B cell (primary cell): ENCODE data around the gene OSM. TPM values are rescaled to one million over a fixed set of nuclear protein-coding genes. Genes with fewer than 3 reads are reported as not detected.
A peak's percentile ranks its signal among the peaks of the same experiment; 100 is the strongest.

Source experiments
- ATAC-seq: fragments of 200-7000 bp; cut with Tn5 transposase; one replicate; pipeline ENCODE4 v1.10.0; 2021; ENCODE audit warnings: low read depth, mild to moderate bottlenecking, moderate number of reproducible peaks, moderate library complexity
- CTCF ChIA-PET: fragments of 350-600 bp; sonication (Branson Sonifier 250); formaldehyde crosslinking; loops from one replicate; lab custom pipeline; 2021; ENCODE audit warnings: antibody characterized with exemption, inconsistent platforms; lab: Charles Lee
- POLR2A ChIA-PET: fragments of 350-600 bp; sonication (Branson Sonifier 250); formaldehyde crosslinking; loops from one replicate; lab custom pipeline; 2021; ENCODE audit warnings: antibody characterized with exemption; lab: Charles Lee
- DNase-seq: peaks from one replicate; pipeline ENCODE4 v3.0.0; 2013
- H2AFZ ChIP-seq: 2 replicates; pipeline ENCODE4 v1.6.1; 2012; ENCODE audit warnings: mild to moderate bottlenecking, low read depth, low read length; ENCODE audit not compliant: insufficient read depth, poor library complexity, severe bottlenecking
- H3K27ac ChIP-seq, 2 donors: 1 replicate in 1 of 2; 2 replicates in 1 of 2; pipeline ENCODE4 v1.5.1; 2012 to 2013; ENCODE audit warnings: low read length in 2 of 2, mild to moderate bottlenecking in 2 of 2, moderate library complexity in 1 of 2
- H3K27me3 ChIP-seq, 4 experiments: fragments of 200-600 bp in 1 of 4; sonication (generic) in 1 of 4; replicated peaks in 1 of 4; 1 replicate in 2 of 4; 2 replicates in 2 of 4; pipeline versions ENCODE4 v1.6.1 to v1.7.0; 2013 to 2016; ENCODE audit warnings: low read length in 3 of 4, mild to moderate bottlenecking in 2 of 4, mixed read lengths in 1 of 4, moderate library complexity in 1 of 4; ENCODE audit not compliant: insufficient read depth in 4 of 4, control insufficient read depth in 3 of 4; ENCODE audit errors: control extremely low read depth in 1 of 4
- H3K36me3 ChIP-seq, 2 experiments: replicated peaks in 1 of 2; 1 replicate in 1 of 2; 2 replicates in 1 of 2; pipeline versions ENCODE4 v1.6.1 to v1.7.1; 2013; ENCODE audit warnings: low read length in 1 of 2; ENCODE audit not compliant: insufficient read depth in 2 of 2, control insufficient read depth in 1 of 2; ENCODE audit errors: control extremely low read depth in 1 of 2, extremely low read depth in 1 of 2
- H3K4me1 ChIP-seq, 2 donors: fragments of 200-600 bp in 1 of 2; sonication (generic) in 1 of 2; 1 replicate in 1 of 2; 2 replicates in 1 of 2; pipeline versions ENCODE4 v1.5.1 to v1.6.1; 2013 to 2017; ENCODE audit warnings: low read length in 2 of 2; ENCODE audit not compliant: control insufficient read depth in 2 of 2, insufficient read depth in 2 of 2
- H3K4me2 ChIP-seq: replicated peaks from 2 replicates; pipeline ENCODE3; 2012; ENCODE audit warnings: mild to moderate bottlenecking, low read depth, low read length; ENCODE audit not compliant: poor library complexity, severe bottlenecking
- H3K4me3 ChIP-seq, 5 experiments: fragments of 200-600 bp in 1 of 5; sonication (generic) in 1 of 5; 1 replicate in 3 of 5; 2 replicates in 2 of 5; pipeline versions ENCODE4 v1.5.1 to v1.7.0; 2011 to 2016; ENCODE audit warnings: low read length in 4 of 5, mild to moderate bottlenecking in 4 of 5, low read depth in 2 of 5, control low read depth in 1 of 5, moderate library complexity in 1 of 5; ENCODE audit not compliant: insufficient read depth in 1 of 5; ENCODE audit errors: control extremely low read depth in 1 of 5, extremely low read depth in 1 of 5
- H3K79me2 ChIP-seq: fragments of 200-600 bp; sonication (generic); one replicate; pipeline ENCODE4 v1.6.0; 2016; ENCODE audit warnings: low read length; ENCODE audit not compliant: control insufficient read depth, insufficient read depth
- H3K9ac ChIP-seq: fragments of 200-600 bp; sonication (generic); 2 replicates; pipeline ENCODE4 v1.6.1; 2017; ENCODE audit warnings: mild to moderate bottlenecking, low read length, moderate library complexity
- H3K9me3 ChIP-seq, 3 donors: one replicate each; pipeline versions ENCODE4 v1.6.1 to v1.7.1; 2013; ENCODE audit warnings: low read length in 2 of 3; ENCODE audit not compliant: control insufficient read depth in 2 of 3, insufficient read depth in 1 of 3; ENCODE audit errors: control extremely low read depth in 1 of 3
- H4K20me1 ChIP-seq: 2 replicates; pipeline ENCODE4 v1.6.0; 2012; ENCODE audit warnings: mild to moderate bottlenecking, low read length; ENCODE audit not compliant: insufficient read depth, control insufficient read depth, poor library complexity, severe bottlenecking
- H3K27ac Mint-ChIP-seq: one replicate; pipeline ENCODE4 v1.8.0; 2021; ENCODE audit warnings: mixed read lengths
- H3K27me3 Mint-ChIP-seq: one replicate; pipeline ENCODE4 v1.8.0; 2021; ENCODE audit warnings: mixed read lengths
- H3K4me1 Mint-ChIP-seq: one replicate; pipeline ENCODE4 v1.8.0; 2021; ENCODE audit warnings: mixed read lengths
- H3K4me3 Mint-ChIP-seq: one replicate; pipeline ENCODE4 v1.8.0; 2021; ENCODE audit warnings: mixed read lengths
- H3K9me3 Mint-ChIP-seq: one replicate; pipeline ENCODE4 v1.8.0; 2022; ENCODE audit warnings: mixed read lengths; ENCODE audit not compliant: insufficient read depth
- EZH2 ChIP-seq: IDR thresholded peaks from 2 replicates; pipeline ENCODE4 v1.6.1; 2012; ENCODE audit warnings: borderline replicate concordance, low read depth, mild to moderate bottlenecking, moderate library complexity, low read length; ENCODE audit not compliant: insufficient read depth, poor library complexity, severe bottlenecking
- WGBS: methylation state at CpG from one replicate; pipeline ENCODE4 v1.1.5; 2013; ENCODE audit warnings: missing lambda C conversion rate; ENCODE audit not compliant: insufficient coverage; 5-methylcytosine and 5-hydroxymethylcytosine counted together
- intact Hi-C: fragments of 100-400 bp; cut with micrococcal nuclease; formaldehyde crosslinking; loops from one replicate; pipeline ENCODE4 v1.10.0; 2022
- polyA plus RNA-seq: library from polyadenylated mRNA; depleted of rRNA; stranded (reverse); fragments of >200 nt; gene quantifications from 2 replicates; pipeline ENCODE4 v1.2.3, GENCODE V29; 2012
- total RNA-seq, 2 donors: library from RNA; stranded (reverse); fragments of 120-200 nt in 1 of 2; gene quantifications; 1 replicate in 1 of 2; 2 replicates in 1 of 2; pipeline versions ENCODE4 v1.2.3 to v1.2.4, GENCODE V29; 2013 to 2022
- TF ChIP-seq, protein P1 (sequence below): fragments of 200-600 bp; IDR thresholded peaks from one replicate; pipeline ENCODE4 v1.8.0; 2022; ENCODE audit warnings: antibody characterized with exemption, mild to moderate bottlenecking

Gene OSM
- total and polyA plus RNA-seq, 2 donors (not counting 1 experiment from before 2014, with no cell fraction given), result 1.8 to 12.5 TPM

- Histone ChIP-seq H3K27ac (peak overlapping the region; percentile 73 to 86), H3K36me3 (peaks cover 4 to 39% of the 10 kb centered on the region in 2 experiments), H4K20me1 (peaks cover 6% of the 10 kb centered on the region), H3K4me2 (peak overlapping the region; percentile 83), H3K9ac (peak overlapping the region; percentile 49), H3K27me3 (no peaks in the 10 kb centered on the region), H3K9me3 (no peaks in the 10 kb centered on the region), H3K79me2 (peaks cover 46% of the 10 kb centered on the region), H3K4me1 (peaks cover 70% of the 10 kb centered on the region in 2 donors), H3K4me3 (peak overlapping the region in 4 of 5 experiments; percentile 2 to 37 (median 12)), H2AFZ (peak overlapping the region; percentile 2)
- intact Hi-C loops, result no loop called here
- no peaks in the 10 kb centered on the region for H3K27me3 Mint-ChIP-seq
- POLR2A ChIA-PET, result interaction anchor here (1.8 to 8.1 kb wide), 3 partner anchors 12 to 54 kb away, joined by 6 to 56 read pairs (median 22); partner anchors contain the start of genes CASTOR1, CCDC157, SF3A1 and TBC1D10A
- TF ChIP-seq, protein P1, sequence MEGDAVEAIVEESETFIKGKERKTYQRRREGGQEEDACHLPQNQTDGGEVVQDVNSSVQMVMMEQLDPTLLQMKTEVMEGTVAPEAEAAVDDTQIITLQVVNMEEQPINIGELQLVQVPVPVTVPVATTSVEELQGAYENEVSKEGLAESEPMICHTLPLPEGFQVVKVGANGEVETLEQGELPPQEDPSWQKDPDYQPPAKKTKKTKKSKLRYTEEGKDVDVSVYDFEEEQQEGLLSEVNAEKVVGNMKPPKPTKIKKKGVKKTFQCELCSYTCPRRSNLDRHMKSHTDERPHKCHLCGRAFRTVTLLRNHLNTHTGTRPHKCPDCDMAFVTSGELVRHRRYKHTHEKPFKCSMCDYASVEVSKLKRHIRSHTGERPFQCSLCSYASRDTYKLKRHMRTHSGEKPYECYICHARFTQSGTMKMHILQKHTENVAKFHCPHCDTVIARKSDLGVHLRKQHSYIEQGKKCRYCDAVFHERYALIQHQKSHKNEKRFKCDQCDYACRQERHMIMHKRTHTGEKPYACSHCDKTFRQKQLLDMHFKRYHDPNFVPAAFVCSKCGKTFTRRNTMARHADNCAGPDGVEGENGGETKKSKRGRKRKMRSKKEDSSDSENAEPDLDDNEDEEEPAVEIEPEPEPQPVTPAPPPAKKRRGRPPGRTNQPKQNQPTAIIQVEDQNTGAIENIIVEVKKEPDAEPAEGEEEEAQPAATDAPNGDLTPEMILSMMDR, result no peak
- TF ChIP-seq EZH2, result no peak
- peak overlapping the region; percentile 80 for H3K4me3 Mint-ChIP-seq
- CTCF ChIA-PET, result interaction anchor here (1.7 to 19.2 kb wide), 4 partner anchors 12 to 85 kb away, joined by 5 to 229 read pairs (median 22); partner anchors contain the start of genes CASTOR1, CCDC157, RNF215 and SF3A1
- peak overlapping the region; percentile 89 for H3K27ac Mint-ChIP-seq
- no peaks in the 10 kb centered on the region for H3K9me3 Mint-ChIP-seq
- WGBS, result 10% methylated on average over 7 of the region's 9 CpGs
- peaks cover 78% of the 10 kb centered on the region for H3K4me1 Mint-ChIP-seq
- DNase-seq (peak; percentile 72), ATAC-seq (peak; percentile 50)
These were observed 35.6 kb upstream of the OSM start for GRCh38 chr22:30301995-30302809.
